GM10266 (cell line): Measurements from ENCODE around the gene CSTB.

ENCODE experiments used
- DNase-seq: peaks from one replicate; pipeline ENCODE4 v3.0.0; 2012; ENCODE audit errors: extremely low spot score
- CTCF ChIP-seq: IDR thresholded peaks from 2 replicates; pipeline ENCODE4 v1.5.1; 2012; ENCODE audit warnings: mild to moderate bottlenecking, low read depth; ENCODE audit not compliant: control insufficient read depth, insufficient read depth; ENCODE audit errors: missing control alignments

CSTB gene

GRCh38 chr21:43813656-43813980, 37.5 kb upstream of the CSTB start:
- no peak for TF ChIP-seq CTCF
- DNase-seq: no peak

DNA sequence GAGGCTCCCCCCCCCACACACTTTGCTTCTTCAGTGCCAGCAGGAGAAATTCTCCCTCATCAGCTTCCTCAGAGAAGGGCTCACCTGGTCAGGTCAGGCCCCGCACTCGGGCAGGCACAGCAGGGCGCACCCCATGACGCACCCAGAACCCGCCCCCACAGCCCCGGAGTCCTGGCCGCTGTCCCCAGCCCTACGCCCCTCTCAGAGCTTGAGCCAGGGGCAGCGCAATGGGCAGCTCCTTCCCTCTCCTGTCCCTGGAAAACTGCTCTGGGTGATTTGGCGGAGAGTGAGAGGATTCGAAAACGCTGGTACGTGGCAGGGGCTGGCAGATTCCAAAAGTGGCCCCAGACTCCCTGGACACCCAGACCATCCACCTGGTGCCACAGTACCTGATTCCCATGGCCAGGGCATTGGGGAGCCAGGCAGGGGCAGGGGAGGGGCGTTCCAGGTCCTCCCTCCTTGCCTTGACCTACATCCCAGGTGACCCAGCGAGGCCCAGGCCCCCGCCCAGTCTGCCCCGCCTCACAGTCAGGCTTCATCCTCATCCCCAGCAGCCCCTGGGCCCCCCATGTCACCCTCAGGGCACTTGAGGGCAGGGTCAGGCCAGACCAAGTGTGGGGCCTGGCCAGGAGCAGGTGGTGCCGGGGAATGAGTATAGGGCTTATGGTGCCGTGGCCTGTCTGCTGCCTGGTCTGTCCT, 37.0 kb upstream of the CSTB start:
- DNase-seq: no peak
- no peak for TF ChIP-seq CTCF

- DNase-seq: no peak
Observed at GRCh38 chr21:43812139-43812821, 36.2 kb upstream of the CSTB start.

DNA sequence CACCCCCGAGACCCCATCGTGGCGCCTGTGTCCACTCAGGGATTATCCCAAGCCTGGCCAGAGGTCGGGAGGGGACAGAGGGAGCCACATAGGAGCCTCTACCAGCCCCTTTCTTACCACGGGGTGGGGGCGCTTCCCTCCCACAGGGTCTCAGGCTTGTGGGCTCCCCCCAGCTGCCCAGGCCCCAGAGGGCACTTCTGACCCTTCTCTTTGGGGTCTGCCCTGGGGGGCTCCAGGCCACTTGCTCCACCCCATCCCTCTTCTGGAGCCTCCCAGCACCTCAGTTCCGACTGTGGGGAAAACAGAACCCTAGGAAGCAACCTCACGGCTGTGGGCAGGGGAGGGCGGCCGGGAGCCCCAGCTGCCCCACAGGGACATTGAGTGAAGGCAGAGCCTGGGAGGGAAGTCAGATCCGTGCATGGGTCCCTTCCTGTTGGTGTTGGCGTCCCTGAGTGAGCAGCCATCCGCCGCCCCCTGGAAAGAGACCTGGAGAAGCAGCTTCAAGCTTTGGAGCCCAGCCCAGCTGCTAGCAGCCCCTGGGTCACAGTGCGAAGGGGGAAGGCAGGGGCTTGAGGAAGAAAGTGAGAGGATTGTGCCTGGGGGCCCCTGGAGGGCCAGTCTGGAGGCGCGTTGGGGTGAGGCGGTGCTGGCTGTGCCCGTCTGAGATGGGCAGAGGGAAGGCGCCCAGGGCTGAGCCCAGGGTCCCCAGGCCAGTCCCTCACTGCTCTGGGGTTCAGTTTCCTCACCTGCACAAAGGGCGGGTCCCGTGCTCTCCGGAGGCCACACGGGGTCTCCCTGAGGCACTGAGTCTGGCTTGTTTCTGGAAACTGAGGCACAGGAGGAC, 35.4 kb upstream of the CSTB start:
- no peak for TF ChIP-seq CTCF
- no peak for DNase-seq

More at GRCh38 chr21:43812139-43812821, 36.2 kb upstream of the CSTB start:
- no peak for TF ChIP-seq CTCF

- DNase-seq: peak; percentile 96
- peak; percentile 95 for TF ChIP-seq CTCF
Observed at GRCh38 chr21:43810505-43811261, 34.6 kb upstream of the CSTB start.

- no peak for TF ChIP-seq CTCF
- DNase-seq: no peak
Observed at GRCh38 chr21:43809853-43810504, 33.9 kb upstream of the CSTB start.
